GM12892 (cell line): Measurements from ENCODE around the gene KCNG3. TPM values are rescaled to one million over a fixed set of nuclear protein-coding genes. Genes with fewer than 3 reads are reported as not detected.

Experiments
- DNase-seq: peaks from one replicate; pipeline ENCODE4 v3.0.0; 2011; ENCODE audit not compliant: insufficient read length
- FAIRE-seq: peaks from 2 replicates; lab custom pipeline; 2011; peaks lifted over from hg19 to GRCh38; lab: Jason Lieb, UNC
- POLR2A ChIP-seq: IDR thresholded peaks from 2 replicates; pipeline ENCODE4 v1.6.1; 2011; ENCODE audit warnings: low read depth, low read length, control low read depth
- POLR2AphosphoS5 ChIP-seq: IDR thresholded peaks from 2 replicates; pipeline ENCODE4 v1.6.1; 2011; ENCODE audit warnings: low read depth, low read length, control low read depth
- TAF1 ChIP-seq: IDR thresholded peaks from 2 replicates; pipeline ENCODE4 v1.6.1; 2011; ENCODE audit warnings: low read depth, mild to moderate bottlenecking, control low read depth, low read length, borderline replicate concordance
- polyA plus RNA-seq: library from polyadenylated mRNA; unstranded; fragments of >200 nt; gene quantifications from one replicate; pipeline ENCODE4 v1.2.1, GENCODE V29; 2012; ENCODE audit warnings: missing spikeins, inconsistent platforms; ENCODE audit not compliant: missing spikeins

Gene KCNG3, protein sequence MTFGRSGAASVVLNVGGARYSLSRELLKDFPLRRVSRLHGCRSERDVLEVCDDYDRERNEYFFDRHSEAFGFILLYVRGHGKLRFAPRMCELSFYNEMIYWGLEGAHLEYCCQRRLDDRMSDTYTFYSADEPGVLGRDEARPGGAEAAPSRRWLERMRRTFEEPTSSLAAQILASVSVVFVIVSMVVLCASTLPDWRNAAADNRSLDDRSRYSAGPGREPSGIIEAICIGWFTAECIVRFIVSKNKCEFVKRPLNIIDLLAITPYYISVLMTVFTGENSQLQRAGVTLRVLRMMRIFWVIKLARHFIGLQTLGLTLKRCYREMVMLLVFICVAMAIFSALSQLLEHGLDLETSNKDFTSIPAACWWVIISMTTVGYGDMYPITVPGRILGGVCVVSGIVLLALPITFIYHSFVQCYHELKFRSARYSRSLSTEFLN
- 0.06 TPM for polyA plus RNA-seq

DNA sequence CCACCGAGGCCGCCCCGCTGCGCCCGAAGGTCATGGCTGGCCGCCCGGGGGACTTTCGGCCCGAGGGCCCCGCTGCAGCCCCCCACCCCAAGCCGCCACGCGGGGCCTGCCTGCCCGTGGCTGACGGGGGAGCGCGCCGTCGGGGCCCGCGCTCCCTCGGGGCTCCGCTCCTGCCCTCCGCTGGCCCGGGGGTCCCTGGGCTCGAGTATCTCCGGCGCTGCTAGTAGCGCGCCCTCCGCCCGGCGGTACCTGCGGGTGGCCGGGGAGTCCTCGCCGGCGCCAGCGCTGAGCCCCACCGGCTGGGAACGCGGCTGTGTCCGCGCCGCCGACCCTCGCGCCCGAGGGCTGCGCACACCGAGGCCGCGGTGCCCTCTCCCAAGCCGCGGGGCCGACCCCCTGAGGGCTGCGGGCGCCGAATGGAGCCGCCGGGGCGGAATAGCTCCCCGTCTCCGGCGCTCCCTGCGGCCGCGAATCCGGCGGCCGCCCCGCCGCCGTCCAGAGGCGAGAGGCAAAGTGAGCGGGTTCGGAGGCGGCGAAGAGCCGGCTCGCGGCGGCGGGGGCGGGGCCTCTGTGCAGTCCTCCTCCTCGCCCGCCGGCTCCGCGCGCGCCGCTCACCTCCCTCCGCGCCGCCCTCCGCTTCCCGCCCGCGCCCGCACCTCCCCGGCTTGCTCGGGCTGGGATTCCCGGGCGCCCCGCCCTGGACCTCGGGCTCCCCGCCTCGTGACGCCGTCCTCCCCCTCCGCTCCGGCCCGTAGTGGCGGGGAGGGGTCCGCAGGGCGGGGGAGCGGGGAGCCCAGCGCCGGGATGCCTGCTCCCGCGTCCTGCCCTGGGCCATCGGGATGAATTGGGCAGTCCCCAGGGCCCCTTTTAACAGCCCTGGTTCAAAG, at the start of gene KCNG3:
TSS of gene KCNG3 (minus strand) at position 515 of the 887 bp plus-strand sequence. CDS start at position 34, 481 bp downstream.
- TF ChIP-seq POLR2AphosphoS5 (no peak), POLR2A (no peak), TAF1 (no peak)
- DNase-seq = peak; percentile 63
- no peak for FAIRE-seq

GRCh38 chr2:42542871-42543270, 49.1 kb upstream of the KCNG3 start:
- TF ChIP-seq POLR2A (no peak), POLR2AphosphoS5 (no peak)
- FAIRE-seq (no peak), DNase-seq (no peak)

- DNase-seq (no peak), FAIRE-seq (no peak)
- TF ChIP-seq POLR2AphosphoS5 (no peak), TAF1 (no peak), POLR2A (no peak)
Observed at GRCh38 chr2:42537493-42537892, 43.7 kb upstream of the KCNG3 start.

- DNase-seq = no peak
- FAIRE-seq = no peak
- TF ChIP-seq POLR2AphosphoS5 (no peak), TAF1 (no peak), POLR2A (no peak)
Observed at GRCh38 chr2:42532397-42532796, 38.6 kb upstream of the KCNG3 start.

- no peak for TF ChIP-seq POLR2A
- FAIRE-seq = no peak
- DNase-seq = no peak
Observed at GRCh38 chr2:42523341-42523740, 29.6 kb upstream of the KCNG3 start.

DNA sequence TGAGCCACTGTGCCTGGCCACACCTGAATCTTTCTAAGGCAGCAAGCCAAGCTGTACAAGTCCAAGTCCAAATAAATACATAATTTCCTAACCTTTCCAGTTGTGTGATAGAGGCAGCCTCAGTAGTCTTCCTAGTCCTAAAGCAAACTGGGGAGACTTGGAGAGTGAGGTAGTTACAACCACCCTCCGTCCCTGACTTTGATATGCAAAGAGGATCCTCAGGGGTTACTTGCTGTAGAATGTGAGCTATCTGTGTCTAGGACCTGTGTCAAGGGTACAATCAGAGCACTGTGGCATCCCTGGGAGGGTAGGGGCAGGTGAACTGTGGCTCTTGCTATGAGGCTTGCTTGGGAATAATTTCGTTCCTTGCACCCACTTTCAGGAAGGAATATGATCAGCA, 28.3 kb upstream of the KCNG3 start:
- no peak for TF ChIP-seq TAF1
- no peak for TF ChIP-seq POLR2AphosphoS5
- FAIRE-seq (no peak), DNase-seq (no peak)

GRCh38 chr2:42519624-42520023, 25.8 kb upstream of the KCNG3 start:
- DNase-seq = no peak
- no peak for FAIRE-seq
- TF ChIP-seq POLR2A (no peak), TAF1 (no peak), POLR2AphosphoS5 (no peak)

GRCh38 chr2:42516418-42516901, 22.7 kb upstream of the KCNG3 start:
- TF ChIP-seq POLR2A (no peak), TAF1 (no peak), POLR2AphosphoS5 (no peak)
- DNase-seq (no peak), FAIRE-seq (no peak)

- DNase-seq (peak; percentile 34), FAIRE-seq (peak; percentile 65)
- TF ChIP-seq TAF1 (no peak), POLR2AphosphoS5 (no peak), POLR2A (no peak)
Observed at GRCh38 chr2:42513252-42513918, 19.6 kb upstream of the KCNG3 start.

GRCh38 chr2:42510608-42511243, 16.9 kb upstream of the KCNG3 start:
- DNase-seq = no peak
- no peak for FAIRE-seq
- TF ChIP-seq POLR2A = no peak
- no peak for TF ChIP-seq POLR2AphosphoS5
- no peak for TF ChIP-seq TAF1
